AG10803 (cell line): Measurements from ENCODE around the gene PARD3B.

Experiments used
- DNase-seq: peaks from one replicate; pipeline ENCODE4 v3.0.0; 2010; ENCODE audit warnings: low read depth
- H3K4me3 ChIP-seq: 2 replicates; pipeline ENCODE4 v1.5.1; 2011; ENCODE audit warnings: mild to moderate bottlenecking, low read length, control low read depth
- TF ChIP-seq, protein P1 (sequence below): conservative IDR thresholded peaks from 2 replicates; pipeline ENCODE4 v1.5.1; 2011; ENCODE audit warnings: mild to moderate bottlenecking, low read length, control low read depth, inconsistent platforms

The PARD3B gene

DNA sequence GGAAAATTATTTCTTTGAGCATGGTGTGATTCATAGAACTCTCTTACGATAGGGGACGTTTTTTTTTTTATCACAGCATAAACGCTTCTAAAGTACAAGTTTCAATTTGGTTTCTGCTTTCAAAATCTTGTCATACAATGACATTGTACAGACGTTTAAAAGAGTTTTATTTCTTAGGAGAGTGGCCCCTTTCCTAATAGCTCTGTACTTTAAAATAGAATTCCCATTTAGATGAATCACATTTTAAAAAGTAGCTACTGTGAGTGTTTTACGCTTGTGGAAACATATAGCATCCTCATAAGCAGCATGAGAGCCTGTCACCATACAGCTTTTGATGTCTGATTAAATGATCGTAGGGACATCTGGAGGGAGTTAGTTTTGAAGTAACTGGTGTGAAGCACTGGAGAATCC is 510.9 kb downstream of the PARD3B start:
- H3K4me3 ChIP-seq, result peak overlapping the region; percentile 30
- DNase-seq, result peak; percentile 40
- TF ChIP-seq, protein P1, sequence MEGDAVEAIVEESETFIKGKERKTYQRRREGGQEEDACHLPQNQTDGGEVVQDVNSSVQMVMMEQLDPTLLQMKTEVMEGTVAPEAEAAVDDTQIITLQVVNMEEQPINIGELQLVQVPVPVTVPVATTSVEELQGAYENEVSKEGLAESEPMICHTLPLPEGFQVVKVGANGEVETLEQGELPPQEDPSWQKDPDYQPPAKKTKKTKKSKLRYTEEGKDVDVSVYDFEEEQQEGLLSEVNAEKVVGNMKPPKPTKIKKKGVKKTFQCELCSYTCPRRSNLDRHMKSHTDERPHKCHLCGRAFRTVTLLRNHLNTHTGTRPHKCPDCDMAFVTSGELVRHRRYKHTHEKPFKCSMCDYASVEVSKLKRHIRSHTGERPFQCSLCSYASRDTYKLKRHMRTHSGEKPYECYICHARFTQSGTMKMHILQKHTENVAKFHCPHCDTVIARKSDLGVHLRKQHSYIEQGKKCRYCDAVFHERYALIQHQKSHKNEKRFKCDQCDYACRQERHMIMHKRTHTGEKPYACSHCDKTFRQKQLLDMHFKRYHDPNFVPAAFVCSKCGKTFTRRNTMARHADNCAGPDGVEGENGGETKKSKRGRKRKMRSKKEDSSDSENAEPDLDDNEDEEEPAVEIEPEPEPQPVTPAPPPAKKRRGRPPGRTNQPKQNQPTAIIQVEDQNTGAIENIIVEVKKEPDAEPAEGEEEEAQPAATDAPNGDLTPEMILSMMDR, result no peak

DNA sequence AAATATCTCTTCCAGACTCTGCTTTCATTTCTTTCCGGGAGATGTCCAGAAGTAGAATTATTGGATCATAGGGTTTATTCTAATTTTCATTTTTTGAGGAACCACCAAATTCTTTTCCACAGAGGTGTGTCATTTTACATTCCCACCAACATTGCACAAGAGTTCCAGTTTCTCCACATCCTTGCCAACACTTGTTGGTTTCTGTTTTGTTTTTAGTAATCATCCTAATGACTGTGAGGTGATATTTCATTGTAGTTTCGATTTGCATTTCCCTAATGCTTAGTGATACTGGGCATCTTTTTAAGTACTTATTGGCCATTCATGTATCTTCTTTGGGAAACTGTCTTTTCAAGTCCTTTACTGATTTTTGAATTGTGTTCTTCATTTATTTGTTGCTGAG is 513.1 kb downstream of the PARD3B start:
- H3K4me3 ChIP-seq, result no peak overlapping the region
- TF ChIP-seq, protein P1, result no peak
- peak; percentile 36 for DNase-seq

DNA sequence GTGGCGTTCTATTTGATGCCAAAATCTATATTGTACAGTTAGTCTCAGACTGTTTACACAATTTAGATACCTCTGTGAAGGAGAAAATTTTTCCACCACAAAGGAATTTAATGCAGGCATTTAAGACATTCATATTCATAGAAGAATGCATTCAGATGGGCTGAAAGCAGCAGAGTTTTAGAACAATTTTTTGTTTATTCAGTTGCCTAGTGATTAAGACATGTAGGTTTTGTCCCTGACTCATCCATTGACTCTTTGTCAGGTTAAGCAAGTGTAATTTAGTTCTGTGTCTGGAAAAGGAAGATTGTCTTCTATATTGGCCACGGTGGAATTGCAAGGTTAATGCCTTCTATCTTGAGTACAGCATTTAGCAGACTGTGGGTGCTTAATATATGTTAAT is 515.0 kb downstream of the PARD3B start:
- TF ChIP-seq, protein P1, result no peak
- no peak overlapping the region for H3K4me3 ChIP-seq
- DNase-seq, result peak; percentile 84

DNA sequence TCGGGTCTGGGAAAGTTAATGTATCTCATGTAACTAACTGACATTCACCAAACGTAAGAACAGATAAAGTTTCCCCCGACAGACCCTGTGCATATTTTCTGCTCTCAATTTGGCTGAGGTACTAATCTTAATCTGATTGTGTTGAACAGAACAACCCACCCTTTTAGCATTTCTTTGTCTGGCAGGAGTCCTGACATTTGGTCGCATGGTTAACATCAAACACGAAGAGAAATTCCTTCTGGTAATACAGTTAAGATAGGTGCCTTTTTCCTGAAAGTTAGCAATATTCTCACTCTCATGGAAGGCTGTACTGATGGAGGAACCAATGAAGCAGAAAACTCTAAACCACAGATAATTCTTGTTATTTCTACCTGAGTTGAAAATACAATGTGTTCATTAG is 520.8 kb downstream of the PARD3B start:
- no peak overlapping the region for H3K4me3 ChIP-seq
- TF ChIP-seq, protein P1, result no peak
- no peak for DNase-seq

DNA sequence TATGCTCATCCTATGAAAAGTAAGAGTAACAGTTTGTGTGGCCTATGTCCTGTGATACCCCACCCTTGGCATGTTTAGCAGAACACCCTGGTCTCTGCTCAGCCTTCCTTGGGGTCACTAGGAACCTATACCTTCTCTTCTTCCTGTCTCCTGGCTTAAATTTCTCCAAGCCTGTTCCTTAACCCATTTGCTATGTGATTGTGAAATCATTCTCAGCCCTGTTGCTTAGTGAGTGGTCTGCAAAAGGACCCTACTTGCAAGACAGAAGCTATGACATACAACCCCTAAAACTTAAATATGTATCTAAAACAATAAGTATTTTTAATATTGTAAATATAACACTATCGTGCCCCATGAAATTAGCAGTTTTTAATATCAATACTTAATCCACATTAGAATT is 524.7 kb downstream of the PARD3B start:
- DNase-seq, result no peak
- TF ChIP-seq, protein P1, result no peak

DNA sequence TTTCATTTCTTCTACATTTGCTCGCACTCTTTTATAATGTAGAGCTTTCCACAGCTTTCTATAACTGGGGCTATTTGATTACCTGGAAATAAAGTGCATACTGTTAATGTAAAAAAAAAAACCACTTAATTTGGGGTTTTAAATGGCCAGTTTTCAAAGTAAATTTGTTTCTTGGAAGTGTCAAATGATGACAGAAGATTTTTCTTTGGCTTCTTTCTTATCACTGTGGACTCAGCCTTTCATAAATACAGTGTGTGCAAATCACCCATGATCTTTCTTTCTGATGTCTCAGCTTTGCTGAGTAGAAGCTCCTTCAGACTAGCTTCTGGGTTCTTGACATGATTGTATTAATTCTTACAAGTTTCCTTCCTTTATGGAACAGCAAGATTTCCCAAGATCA is 525.6 kb downstream of the PARD3B start:
- no peak overlapping the region for H3K4me3 ChIP-seq
- TF ChIP-seq, protein P1, result no peak
- no peak for DNase-seq

More for the DNA sequence above, 524.7 kb downstream of the PARD3B start:
- no peak overlapping the region for H3K4me3 ChIP-seq

DNA sequence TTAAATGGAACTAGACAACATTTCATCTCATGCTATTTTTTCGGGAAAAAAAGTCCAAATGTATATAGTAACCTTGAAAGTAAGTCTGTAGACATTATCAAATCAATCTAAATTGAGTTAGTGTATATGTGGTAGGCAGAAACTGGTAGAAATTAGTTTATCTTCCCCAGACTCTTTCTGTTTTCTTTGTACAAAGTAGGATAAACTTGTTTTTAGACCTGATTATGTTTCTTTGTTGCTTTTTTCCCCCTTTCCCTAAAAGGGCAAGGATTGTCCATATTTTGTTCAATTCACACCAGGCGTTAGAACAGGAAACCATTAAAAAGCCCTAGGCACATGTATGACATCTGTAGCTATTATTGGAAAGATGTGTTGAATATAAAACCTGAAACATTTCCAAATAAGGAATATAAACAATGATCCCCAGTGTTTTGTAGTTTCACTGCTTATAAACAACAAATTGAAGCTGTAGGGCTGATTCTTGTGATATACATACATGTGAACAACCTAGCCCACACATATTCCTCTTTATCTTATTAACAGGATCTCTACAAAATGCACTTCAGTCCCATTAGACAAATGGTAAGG is 528.3 kb downstream of the PARD3B start:
- TF ChIP-seq, protein P1, result no peak
- DNase-seq, result no peak
- H3K4me3 ChIP-seq, result no peak overlapping the region
